PC-9 (cell line): Measurements from ENCODE around the gene AFAP1L1. TPM values are rescaled to one million over a fixed set of nuclear protein-coding genes. Genes with fewer than 3 reads are reported as not detected.

Experiments used
- BruUV-seq: library from RNA; stranded (reverse); fragments of 400-500 nt; replicated peaks from 2 replicates; lab custom pipeline; 2021; lab: Mats Ljungman, UMichigan
- CTCF ChIA-PET: fragments of 300-600 bp; sonication (Branson Sonifier 250); formaldehyde crosslinking; loops from one replicate; lab custom pipeline; 2022; ENCODE audit warnings: antibody characterized with exemption; lab: Charles Lee
- POLR2A ChIA-PET: fragments of 300-600 bp; sonication (Branson Sonifier 250); formaldehyde crosslinking; loops from one replicate; lab custom pipeline; 2022; ENCODE audit warnings: antibody characterized with exemption; ENCODE audit not compliant: unreplicated experiment; lab: Charles Lee
- DNase-seq, 2 experiments: peaks; one replicate each; pipeline versions ENCODE4 v3.0.0 to v3.0.0-alpha.2; 2015 to 2022; ENCODE audit warnings: mixed read lengths in 1 of 2
- H2AFZ ChIP-seq: fragments of 200-600 bp; sonication (generic); 2 replicates; pipeline ENCODE4 v1.8.1; 2017; ENCODE audit warnings: antibody characterized with exemption
- H3F3A ChIP-seq: fragments of 200-600 bp; sonication (generic); 2 replicates; pipeline ENCODE4 v1.8.1; 2017; ENCODE audit warnings: antibody characterized with exemption, mild to moderate bottlenecking, low read depth; ENCODE audit not compliant: insufficient read depth
- H3K27ac ChIP-seq: fragments of 200-600 bp; sonication (generic); 2 replicates; pipeline ENCODE4 v1.6.1; 2016; ENCODE audit warnings: mixed run types
- H3K27me3 ChIP-seq: fragments of 200-600 bp; sonication (generic); 2 replicates; pipeline ENCODE4 v1.6.1; 2016; ENCODE audit warnings: low read depth, mixed run types; ENCODE audit not compliant: insufficient read depth
- H3K36me3 ChIP-seq: fragments of 200-600 bp; sonication (generic); 2 replicates; pipeline ENCODE4 v1.6.1; 2016; ENCODE audit warnings: low read depth, mixed run types
- H3K4me1 ChIP-seq: fragments of 200-600 bp; sonication (generic); replicated peaks from 2 replicates; pipeline ENCODE4 v1.6.1; 2016; ENCODE audit warnings: mixed run types; ENCODE audit not compliant: insufficient read depth
- H3K4me2 ChIP-seq: fragments of 200-600 bp; sonication (generic); 2 replicates; pipeline ENCODE4 v1.6.1; 2017; ENCODE audit warnings: mixed run types
- H3K4me3 ChIP-seq: fragments of 200-600 bp; sonication (generic); 2 replicates; pipeline ENCODE4 v1.6.1; 2016; ENCODE audit warnings: mixed run types
- H3K79me2 ChIP-seq: fragments of 200-600 bp; sonication (generic); 2 replicates; pipeline ENCODE4 v1.6.1; 2017; ENCODE audit warnings: low read depth, mixed run types
- H3K9me2 ChIP-seq: fragments of 200-600 bp; sonication (generic); 2 replicates; pipeline ENCODE4 v1.8.1; 2017; ENCODE audit warnings: mild to moderate bottlenecking; ENCODE audit not compliant: insufficient read depth
- H3K9me3 ChIP-seq: fragments of 200-600 bp; sonication (generic); 2 replicates; pipeline ENCODE4 v1.8.1; 2016; ENCODE audit warnings: low read depth; ENCODE audit not compliant: insufficient read depth
- H4K20me1 ChIP-seq: fragments of 200-600 bp; sonication (generic); 2 replicates; pipeline ENCODE4 v1.8.1; 2017; ENCODE audit not compliant: insufficient read depth
- CTCF ChIP-seq: fragments of 200-600 bp; sonication (generic); conservative IDR thresholded peaks from 2 replicates; pipeline ENCODE4 v1.6.1; 2017; ENCODE audit warnings: mixed run types, antibody characterized with exemption, mild to moderate bottlenecking, moderate library complexity
- EZH2 ChIP-seq: fragments of 200-600 bp; sonication (generic); IDR thresholded peaks from 2 replicates; pipeline ENCODE4 v1.8.0; 2017; ENCODE audit warnings: antibody characterized with exemption, low read depth
- intact Hi-C: fragments of 100-400 bp; cut with micrococcal nuclease; formaldehyde crosslinking; loops from one replicate; pipeline ENCODE4 v1.10.0; 2022; ENCODE audit not compliant: unreplicated experiment
- total RNA-seq: library from RNA; stranded (reverse); gene quantifications from 2 replicates; pipeline ENCODE4 v1.2.3, GENCODE V29; 2021

The AFAP1L1 gene
- total RNA-seq, 1 experiment from 2014 or later = 9.6 TPM

GRCh38 chr5:149257131-149257530, 14.5 kb upstream of the AFAP1L1 start:
- no peak for DNase-seq
- no peak overlapping the region for H3K27ac ChIP-seq
- H3K27me3 ChIP-seq = no peaks in the 10 kb centered on the region
- H3K4me3 ChIP-seq = no peak overlapping the region
- H3K4me1 ChIP-seq = no peaks in the 10 kb centered on the region
- no peak overlapping the region for H2AFZ ChIP-seq
- ChIA-PET CTCF (no interaction called here), POLR2A (no interaction called here)
- H4K20me1 ChIP-seq = no peaks in the 10 kb centered on the region
- H3F3A ChIP-seq = no peaks in the 10 kb centered on the region; the same call in 1 of the 2 replicates
- TF ChIP-seq CTCF = no peak
- TF ChIP-seq EZH2 = no peak
- H3K36me3 ChIP-seq = 0 out of 2 replicates have a peak, but pooled peaks cover 5% of the 10 kb centered on the region
- H3K4me2 ChIP-seq = no peak overlapping the region
- no peaks in the 10 kb centered on the region; the same call in 1 of the 2 replicates for H3K9me2 ChIP-seq
- H3K9me3 ChIP-seq = no peaks in the 10 kb centered on the region; the same call in 1 of the 2 replicates
- intact Hi-C loops = no loop called here
- no TSS peak for BruUV-seq
- H3K79me2 ChIP-seq = no peaks in the 10 kb centered on the region

- no peak for DNase-seq
- intact Hi-C loops = no loop called here
- Histone ChIP-seq H2AFZ (no peak overlapping the region), H3K9me3 (no peaks in the 10 kb centered on the region; the same call in 1 of the 2 replicates), H3K27me3 (no peaks in the 10 kb centered on the region), H3K79me2 (no peaks in the 10 kb centered on the region), H3K27ac (no peak overlapping the region), H3F3A (no peaks in the 10 kb centered on the region; the same call in 1 of the 2 replicates), H3K9me2 (no peaks in the 10 kb centered on the region; the same call in 1 of the 2 replicates), H3K4me1 (no peaks in the 10 kb centered on the region), H3K4me2 (no peak overlapping the region), H4K20me1 (no peaks in the 10 kb centered on the region), H3K36me3 (0 out of 2 replicates have a peak, but pooled peaks cover 5% of the 10 kb centered on the region), H3K4me3 (no peak overlapping the region)
- BruUV-seq = no TSS peak
- no peak for TF ChIP-seq CTCF
- no peak for TF ChIP-seq EZH2
- POLR2A ChIA-PET = no interaction called here
- CTCF ChIA-PET = no interaction called here
Measured at GRCh38 chr5:149257889-149258705, 13.6 kb upstream of the AFAP1L1 start.

GRCh38 chr5:149260761-149261160, 10.9 kb upstream of the AFAP1L1 start:
- no peaks in the 10 kb centered on the region for H3K4me1 ChIP-seq
- no peak overlapping the region for H3K27ac ChIP-seq
- no peaks in the 10 kb centered on the region for H4K20me1 ChIP-seq
- 0 out of 2 replicates have a peak, but pooled peaks cover 5% of the 10 kb centered on the region for H3K36me3 ChIP-seq
- ChIA-PET CTCF (no interaction called here), POLR2A (no interaction called here)
- no peak for DNase-seq
- H3K27me3 ChIP-seq = no peaks in the 10 kb centered on the region
- no peaks in the 10 kb centered on the region for H3K9me3 ChIP-seq
- no peaks in the 10 kb centered on the region for H3K79me2 ChIP-seq
- no peak overlapping the region for H2AFZ ChIP-seq
- intact Hi-C loops = loop anchor here (10.0 kb wide), 2 partner anchors 1076 to 1306 kb away; no protein-coding TSS in a partner anchor
- no peaks in the 10 kb centered on the region; the same call in 1 of the 2 replicates for H3K9me2 ChIP-seq
- BruUV-seq = no TSS peak
- no peaks in the 10 kb centered on the region; the same call in 1 of the 2 replicates for H3F3A ChIP-seq
- TF ChIP-seq EZH2 = no peak
- no peak for TF ChIP-seq CTCF
- no peak overlapping the region for H3K4me2 ChIP-seq
- no peak overlapping the region for H3K4me3 ChIP-seq
